ENCODE measurements around the gene VWA7. TPM values are rescaled to one million over a fixed set of nuclear protein-coding genes. Genes with fewer than 3 reads are reported as not detected.

Gene VWA7
- total RNA-seq, 1 donor from 2014 or later, result 0.62 TPM

GRCh38 chr6:31740397-31741223 lies 36.5 kb downstream of the VWA7 start:
- no peaks in the 10 kb centered on the region for H3K27me3 Mint-ChIP-seq (ENCODE audit: low read depth)
- peaks cover 5% of the 10 kb centered on the region for H3K36me3 Mint-ChIP-seq (ENCODE audit: low read depth)
- DNase-seq (ENCODE audit: low spot score), result no peak
- peak overlapping the region; percentile 95 for H3K4me3 Mint-ChIP-seq (ENCODE audit: unreplicated experiment)
- peaks cover 37% of the 10 kb centered on the region for H3K4me1 Mint-ChIP-seq (ENCODE audit: low read depth)
- H3K27ac Mint-ChIP-seq (ENCODE audit: unreplicated experiment), result peak overlapping the region; percentile 90
- H3K9me3 Mint-ChIP-seq (ENCODE audit: low read depth), result no peaks in the 10 kb centered on the region
- TF ChIP-seq, protein P1, sequence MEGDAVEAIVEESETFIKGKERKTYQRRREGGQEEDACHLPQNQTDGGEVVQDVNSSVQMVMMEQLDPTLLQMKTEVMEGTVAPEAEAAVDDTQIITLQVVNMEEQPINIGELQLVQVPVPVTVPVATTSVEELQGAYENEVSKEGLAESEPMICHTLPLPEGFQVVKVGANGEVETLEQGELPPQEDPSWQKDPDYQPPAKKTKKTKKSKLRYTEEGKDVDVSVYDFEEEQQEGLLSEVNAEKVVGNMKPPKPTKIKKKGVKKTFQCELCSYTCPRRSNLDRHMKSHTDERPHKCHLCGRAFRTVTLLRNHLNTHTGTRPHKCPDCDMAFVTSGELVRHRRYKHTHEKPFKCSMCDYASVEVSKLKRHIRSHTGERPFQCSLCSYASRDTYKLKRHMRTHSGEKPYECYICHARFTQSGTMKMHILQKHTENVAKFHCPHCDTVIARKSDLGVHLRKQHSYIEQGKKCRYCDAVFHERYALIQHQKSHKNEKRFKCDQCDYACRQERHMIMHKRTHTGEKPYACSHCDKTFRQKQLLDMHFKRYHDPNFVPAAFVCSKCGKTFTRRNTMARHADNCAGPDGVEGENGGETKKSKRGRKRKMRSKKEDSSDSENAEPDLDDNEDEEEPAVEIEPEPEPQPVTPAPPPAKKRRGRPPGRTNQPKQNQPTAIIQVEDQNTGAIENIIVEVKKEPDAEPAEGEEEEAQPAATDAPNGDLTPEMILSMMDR (IDR thresholded peaks at IDR 0.05), result no peak

GRCh38 chr6:31739639-31740396 lies 37.3 kb downstream of the VWA7 start, which contains the start of gene MSH5:
Gene MSH5, plus strand, starts transcription at chr6:31740005. Its CDS starts 462 bp downstream, at chr6:31740467.
- TF ChIP-seq, protein P1 (IDR thresholded peaks at IDR 0.05), result no peak
- Mint-ChIP-seq H3K27me3 (ENCODE audit: low read depth) (no peaks in the 10 kb centered on the region), H3K36me3 (ENCODE audit: low read depth) (peaks cover 5% of the 10 kb centered on the region), H3K4me1 (ENCODE audit: low read depth) (peaks cover 38% of the 10 kb centered on the region), H3K4me3 (ENCODE audit: unreplicated experiment) (peak within 1 kb of the TSS; percentile 95), H3K9me3 (ENCODE audit: low read depth) (no peaks in the 10 kb centered on the region), H3K27ac (ENCODE audit: unreplicated experiment) (peak within 1 kb of the TSS; percentile 97)
- peak; percentile 99 for DNase-seq (ENCODE audit: low spot score)

- no peaks in the 10 kb centered on the region for H3K9me3 Mint-ChIP-seq (ENCODE audit: low read depth)
Measured at GRCh38 chr6:31737991-31738979, 38.8 kb downstream of the VWA7 start.

DNA sequence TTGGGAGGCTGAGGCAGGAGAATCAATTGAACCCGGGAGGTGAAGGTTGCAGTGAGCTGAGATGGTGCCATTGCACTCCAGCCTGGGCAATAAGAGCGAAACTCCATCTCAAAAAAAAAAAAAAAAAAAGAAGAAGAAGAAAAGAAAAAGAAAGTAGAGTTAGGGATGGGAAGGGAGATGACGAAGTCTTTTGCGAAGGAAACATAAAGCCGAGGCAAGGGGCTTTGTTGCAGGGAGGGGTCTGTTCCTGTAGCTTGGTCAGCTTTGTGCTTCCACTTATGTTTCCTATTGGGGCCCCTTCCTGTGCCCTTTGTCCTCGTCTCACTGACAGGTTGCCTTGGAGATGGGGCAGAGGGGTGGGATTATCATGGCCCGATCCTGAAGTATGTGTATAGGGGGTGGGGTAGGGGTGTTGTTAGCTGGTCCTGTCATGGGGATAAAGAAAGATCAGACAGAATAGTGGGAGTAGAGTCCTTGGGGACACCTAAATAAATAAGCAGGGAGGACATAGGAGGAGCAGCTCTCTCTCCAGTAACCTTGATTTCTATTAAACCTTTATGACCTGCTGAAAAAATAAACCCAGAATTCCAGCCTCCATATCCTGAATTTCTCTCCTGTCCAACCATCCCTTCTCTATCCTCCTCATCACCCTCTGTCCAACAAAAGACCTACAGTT lies 39.7 kb downstream of the VWA7 start:
- peak overlapping the region; percentile 100 for H3K4me3 Mint-ChIP-seq (ENCODE audit: unreplicated experiment)
- no peaks in the 10 kb centered on the region for H3K27me3 Mint-ChIP-seq (ENCODE audit: low read depth)
- no peaks in the 10 kb centered on the region for H3K9me3 Mint-ChIP-seq (ENCODE audit: low read depth)
- no peak for DNase-seq (ENCODE audit: low spot score)
- TF ChIP-seq, protein P1 (IDR thresholded peaks at IDR 0.05), result no peak
- peaks cover 16% of the 10 kb centered on the region for H3K36me3 Mint-ChIP-seq (ENCODE audit: low read depth)
- H3K27ac Mint-ChIP-seq (ENCODE audit: unreplicated experiment), result peak overlapping the region; percentile 97
- peaks cover 57% of the 10 kb centered on the region for H3K4me1 Mint-ChIP-seq (ENCODE audit: low read depth)

More at GRCh38 chr6:31737991-31738979, 38.8 kb downstream of the VWA7 start:
- Mint-ChIP-seq H3K4me1 (ENCODE audit: low read depth) (peaks cover 53% of the 10 kb centered on the region), H3K27me3 (ENCODE audit: low read depth) (no peaks in the 10 kb centered on the region), H3K36me3 (ENCODE audit: low read depth) (peaks cover 13% of the 10 kb centered on the region), H3K27ac (ENCODE audit: unreplicated experiment) (peak overlapping the region; percentile 97), H3K4me3 (ENCODE audit: unreplicated experiment) (peak overlapping the region; percentile 100)
- TF ChIP-seq, protein P1 (IDR thresholded peaks at IDR 0.05), result peak; percentile 44
- no peak for DNase-seq (ENCODE audit: low spot score)

All from chondrocyte (in vitro differentiated cells).